Fibroblast of mammary gland (primary cell): ENCODE data around the gene GALNT10.

ENCODE experiments used
- DNase-seq: peaks from one replicate; pipeline ENCODE4 v3.0.0-alpha.2; 2010; ENCODE audit warnings: low read depth
- H3K4me3 ChIP-seq: 2 replicates; pipeline ENCODE4 v1.5.1; 2011; ENCODE audit warnings: low read depth, mild to moderate bottlenecking, low read length, moderate library complexity; ENCODE audit not compliant: control insufficient read depth
- CTCF ChIP-seq: conservative IDR thresholded peaks from 2 replicates; pipeline ENCODE4 v1.5.1; 2011; ENCODE audit warnings: low read depth, low read length, inconsistent platforms; ENCODE audit not compliant: control insufficient read depth, insufficient read depth

Gene GALNT10

GRCh38 chr5:154249826-154250225 lies 59.3 kb downstream of the GALNT10 start:
- no peak for TF ChIP-seq CTCF
- no peak for DNase-seq
- H3K4me3 ChIP-seq: no peak overlapping the region

GRCh38 chr5:154251529-154251928 lies 61.0 kb downstream of the GALNT10 start:
- DNase-seq: no peak
- H3K4me3 ChIP-seq: no peak overlapping the region
- no peak for TF ChIP-seq CTCF

- H3K4me3 ChIP-seq: no peak overlapping the region
- DNase-seq: no peak
These were observed 63.3 kb downstream of the GALNT10 start for GRCh38 chr5:154253807-154254206.

GRCh38 chr5:154254896-154255295 lies 64.4 kb downstream of the GALNT10 start:
- no peak for TF ChIP-seq CTCF
- DNase-seq: no peak

More at GRCh38 chr5:154253807-154254206, 63.3 kb downstream of the GALNT10 start:
- TF ChIP-seq CTCF: no peak

GRCh38 chr5:154257046-154257445 lies 66.5 kb downstream of the GALNT10 start:
- no peak for TF ChIP-seq CTCF

More at GRCh38 chr5:154254896-154255295, 64.4 kb downstream of the GALNT10 start:
- no peak overlapping the region for H3K4me3 ChIP-seq

GRCh38 chr5:154258531-154259217 lies 68.1 kb downstream of the GALNT10 start:
- DNase-seq: no peak
- no peak overlapping the region for H3K4me3 ChIP-seq
- TF ChIP-seq CTCF: no peak

More at GRCh38 chr5:154257046-154257445, 66.5 kb downstream of the GALNT10 start:
- no peak for DNase-seq
- H3K4me3 ChIP-seq: no peak overlapping the region

GRCh38 chr5:154260224-154260927 lies 69.8 kb downstream of the GALNT10 start:
- no peak for TF ChIP-seq CTCF
- DNase-seq: no peak

More at GRCh38 chr5:154260224-154260927, 69.8 kb downstream of the GALNT10 start:
- no peak overlapping the region for H3K4me3 ChIP-seq
